ENCODE measurements around the gene MAPK7.

GRCh38 chr17:19414396-19415280 is 36.3 kb downstream of the MAPK7 start:
- TF ChIP-seq, protein P1, sequence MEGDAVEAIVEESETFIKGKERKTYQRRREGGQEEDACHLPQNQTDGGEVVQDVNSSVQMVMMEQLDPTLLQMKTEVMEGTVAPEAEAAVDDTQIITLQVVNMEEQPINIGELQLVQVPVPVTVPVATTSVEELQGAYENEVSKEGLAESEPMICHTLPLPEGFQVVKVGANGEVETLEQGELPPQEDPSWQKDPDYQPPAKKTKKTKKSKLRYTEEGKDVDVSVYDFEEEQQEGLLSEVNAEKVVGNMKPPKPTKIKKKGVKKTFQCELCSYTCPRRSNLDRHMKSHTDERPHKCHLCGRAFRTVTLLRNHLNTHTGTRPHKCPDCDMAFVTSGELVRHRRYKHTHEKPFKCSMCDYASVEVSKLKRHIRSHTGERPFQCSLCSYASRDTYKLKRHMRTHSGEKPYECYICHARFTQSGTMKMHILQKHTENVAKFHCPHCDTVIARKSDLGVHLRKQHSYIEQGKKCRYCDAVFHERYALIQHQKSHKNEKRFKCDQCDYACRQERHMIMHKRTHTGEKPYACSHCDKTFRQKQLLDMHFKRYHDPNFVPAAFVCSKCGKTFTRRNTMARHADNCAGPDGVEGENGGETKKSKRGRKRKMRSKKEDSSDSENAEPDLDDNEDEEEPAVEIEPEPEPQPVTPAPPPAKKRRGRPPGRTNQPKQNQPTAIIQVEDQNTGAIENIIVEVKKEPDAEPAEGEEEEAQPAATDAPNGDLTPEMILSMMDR (IDR thresholded peaks at IDR 0.05), result no peak
- TF ChIP-seq RNF2 (IDR thresholded peaks at IDR 0.05; ENCODE audit: borderline replicate concordance, low read depth) (no peak), KDM5A (IDR thresholded peaks at IDR 0.05) (no peak), REST (IDR thresholded peaks at IDR 0.05) (no peak), MAX (IDR thresholded peaks at IDR 0.05) (no peak), MAFK (IDR thresholded peaks at IDR 0.05; ENCODE audit: partially characterized antibody) (no peak), RAD21 (conservative IDR thresholded peaks at IDR 0.05 in 1 of 2, IDR thresholded peaks at IDR 0.05 in 1 of 2) (no peak), TFCP2L1 (CRISPR knock-in tag; IDR thresholded peaks at IDR 0.05) (no peak), GATA3 (IDR thresholded peaks at IDR 0.05; ENCODE audit: borderline replicate concordance) (no peak), SMC3 (IDR thresholded peaks at IDR 0.05) (no peak), POLR2A (IDR thresholded peaks at IDR 0.05; ENCODE audit: low read length) (no peak), CHD2 (IDR thresholded peaks at IDR 0.05; ENCODE audit: low read length, partially characterized antibody) (no peak), HOXA7 (CRISPR knock-in tag; IDR thresholded peaks at IDR 0.05) (no peak), NR3C1 (IDR thresholded peaks at IDR 0.05) (no peak)
